ENCODE data around the gene GRIK1.
A peak's percentile ranks its signal among the peaks of the same experiment; 100 is the strongest.
"Not testable (repeated sequence)": the region's sequence is repeated elsewhere in the genome, so short reads cannot be mapped to it uniquely, and the experiment has no call there.

The GRIK1 gene

GRCh38 chr21:29610779-29611360, 328.9 kb downstream of the GRIK1 start:
- no peak for DNase-seq (ENCODE audit: low read depth)

GRCh38 chr21:29606613-29607012, 333.2 kb downstream of the GRIK1 start:
- no peak for DNase-seq (ENCODE audit: low read depth)

- not testable (repeated sequence) for DNase-seq (ENCODE audit: low read depth)
Observed at GRCh38 chr21:29605219-29605618, 334.6 kb downstream of the GRIK1 start.

- DNase-seq (ENCODE audit: low read depth), result no peak
Observed at GRCh38 chr21:29604076-29604475, 335.7 kb downstream of the GRIK1 start.

- no peak for DNase-seq (ENCODE audit: low read depth)
Observed at GRCh38 chr21:29601047-29601446, 338.7 kb downstream of the GRIK1 start.

- DNase-seq (ENCODE audit: low read depth), result no peak
Observed at GRCh38 chr21:29586696-29587095, 353.1 kb downstream of the GRIK1 start.

- no peak for DNase-seq (ENCODE audit: low read depth)
Observed at GRCh38 chr21:29585462-29585861, 354.3 kb downstream of the GRIK1 start.

- DNase-seq (ENCODE audit: low read depth), result no peak
Observed at GRCh38 chr21:29583424-29583924, 356.3 kb downstream of the GRIK1 start.

GRCh38 chr21:29582855-29583254, 356.9 kb downstream of the GRIK1 start:
- DNase-seq (ENCODE audit: low read depth), result no peak

- DNase-seq (ENCODE audit: low read depth), result no peak
Observed at GRCh38 chr21:29581393-29581792, 358.4 kb downstream of the GRIK1 start.

- no peak for DNase-seq (ENCODE audit: low read depth)
Observed at GRCh38 chr21:29580732-29581285, 359.0 kb downstream of the GRIK1 start.

- DNase-seq (ENCODE audit: low read depth), result no peak
Observed at GRCh38 chr21:29578306-29578705, 361.5 kb downstream of the GRIK1 start.

GRCh38 chr21:29571949-29572348, 367.8 kb downstream of the GRIK1 start:
- DNase-seq (ENCODE audit: low read depth), result no peak

GRCh38 chr21:29568020-29568697, 371.6 kb downstream of the GRIK1 start:
- DNase-seq (ENCODE audit: low read depth), result no peak

GRCh38 chr21:29557931-29558725, 381.7 kb downstream of the GRIK1 start:
- DNase-seq (ENCODE audit: low read depth), result no peak

GRCh38 chr21:29557200-29557599, 382.6 kb downstream of the GRIK1 start:
- no peak for DNase-seq (ENCODE audit: low read depth)

GRCh38 chr21:29555601-29556000, 384.2 kb downstream of the GRIK1 start:
- DNase-seq (ENCODE audit: low read depth), result no peak

GRCh38 chr21:29550205-29550604, 389.6 kb downstream of the GRIK1 start:
- DNase-seq (ENCODE audit: low read depth), result no peak

GRCh38 chr21:29549614-29550013, 390.2 kb downstream of the GRIK1 start:
- DNase-seq (ENCODE audit: low read depth), result no peak

- DNase-seq (ENCODE audit: low read depth), result no peak
Observed at GRCh38 chr21:29547998-29548397, 391.8 kb downstream of the GRIK1 start.

- no peak for DNase-seq (ENCODE audit: low read depth)
Observed at GRCh38 chr21:29546071-29546470, 393.7 kb downstream of the GRIK1 start.

GRCh38 chr21:29540289-29540688, 399.5 kb downstream of the GRIK1 start:
- DNase-seq (ENCODE audit: low read depth), result no peak

GRCh38 chr21:29538115-29538514, 401.7 kb downstream of the GRIK1 start:
- DNase-seq (ENCODE audit: low read depth), result peak; percentile 41

Data from non-pigmented ciliary epithelial cell (primary cell).